ENCODE measurements around the gene CYP4X1.
"Not testable (repeated sequence)": the region's sequence is repeated elsewhere in the genome, so short reads cannot be mapped to it uniquely, and the experiment has no call there.

Gene CYP4X1

DNA sequence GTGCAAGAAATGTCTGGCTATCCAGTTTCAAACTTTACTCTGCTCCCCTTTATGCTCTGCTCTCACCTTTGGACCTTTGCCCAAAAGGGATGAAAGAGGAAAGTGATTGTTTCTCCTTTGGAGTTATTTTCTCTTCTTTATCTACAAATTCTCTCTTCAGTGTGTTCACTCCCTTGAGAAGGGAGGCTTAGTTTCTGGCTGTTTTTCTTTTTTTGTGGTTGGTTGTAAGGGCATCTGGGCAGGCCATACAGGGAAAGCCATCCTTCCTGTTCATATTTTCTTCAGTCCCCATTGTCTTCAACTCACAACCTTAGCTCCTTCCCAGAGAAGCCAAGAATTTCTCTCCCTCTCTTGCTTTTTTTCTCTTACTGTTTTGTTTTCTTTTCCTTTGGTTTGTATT is 46.0 kb downstream of the CYP4X1 start:
- H3K4me1 ChIP-seq (ENCODE audit: control insufficient read depth in 1 of 2, insufficient read depth in 2 of 2, low read length in 2 of 2); H3K27me3 ChIP-seq (ENCODE audit: control insufficient read depth in 1 of 2, insufficient read depth in 2 of 2, low read length in 2 of 2); H3K36me3 ChIP-seq (ENCODE audit: control insufficient read depth in 1 of 2, insufficient read depth in 2 of 2, low read length in 2 of 2); H3K4me3 ChIP-seq (ENCODE audit: low read depth in 1 of 2, low read length in 2 of 2); H3K9ac ChIP-seq (ENCODE audit: low read depth in 1 of 2, low read length in 2 of 2); H3K27ac ChIP-seq (ENCODE audit: low read depth, low read length); H3K9me3 ChIP-seq (ENCODE audit: control insufficient read depth in 1 of 2, low read length in 2 of 2): not testable (repeated sequence)

DNA sequence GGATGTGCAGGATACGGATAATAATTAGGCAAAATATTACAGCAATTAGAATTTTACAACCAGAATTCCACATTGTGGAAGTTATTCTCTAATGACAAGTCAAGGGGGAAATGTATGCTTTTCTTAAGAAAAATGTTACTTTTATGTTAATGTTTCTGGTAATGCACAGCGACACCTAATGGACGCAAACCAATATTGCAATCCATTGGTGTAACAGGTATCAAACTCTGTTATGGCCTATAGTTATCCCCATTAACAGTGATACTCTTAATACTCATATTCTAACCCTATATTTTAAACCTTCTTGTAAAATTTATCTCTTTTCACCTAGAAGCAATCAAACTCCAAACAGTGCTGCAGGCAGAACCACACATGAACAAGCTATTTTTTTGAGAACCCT is 65.9 kb downstream of the CYP4X1 start:
- H3K27me3 ChIP-seq (ENCODE audit: control insufficient read depth in 1 of 2, insufficient read depth in 2 of 2, low read length in 2 of 2); H3K27ac ChIP-seq (ENCODE audit: low read depth, low read length); H3K4me3 ChIP-seq (ENCODE audit: low read depth in 1 of 2, low read length in 2 of 2); H3K9me3 ChIP-seq (ENCODE audit: control insufficient read depth in 1 of 2, low read length in 2 of 2); H3K4me1 ChIP-seq (ENCODE audit: control insufficient read depth in 1 of 2, insufficient read depth in 2 of 2, low read length in 2 of 2); H3K36me3 ChIP-seq (ENCODE audit: control insufficient read depth in 1 of 2, insufficient read depth in 2 of 2, low read length in 2 of 2); H3K9ac ChIP-seq (ENCODE audit: low read depth in 1 of 2, low read length in 2 of 2): not testable (repeated sequence)

DNA sequence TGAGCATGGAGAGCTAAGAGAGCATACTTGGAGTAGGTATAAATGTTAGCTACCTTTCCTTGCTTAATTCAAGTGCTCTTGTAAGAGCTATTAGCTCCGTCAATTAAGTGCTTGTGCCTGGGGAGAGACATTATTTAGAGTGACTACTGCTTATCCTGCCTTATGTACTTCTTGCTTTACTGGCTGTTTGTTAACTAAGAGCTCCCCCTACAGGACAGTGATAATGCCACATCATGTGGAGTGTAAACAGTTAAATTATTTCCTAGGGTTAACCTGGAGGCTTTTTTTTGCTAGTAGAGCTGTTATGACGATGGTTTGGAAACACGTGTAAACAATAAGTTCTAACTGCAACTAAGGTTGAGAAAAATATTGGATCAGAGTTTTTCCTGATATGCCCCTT is 68.0 kb downstream of the CYP4X1 start:
- not testable (repeated sequence) for H3K9me3 ChIP-seq (ENCODE audit: control insufficient read depth in 1 of 2, low read length in 2 of 2); H3K27me3 ChIP-seq (ENCODE audit: control insufficient read depth in 1 of 2, insufficient read depth in 2 of 2, low read length in 2 of 2); H3K4me3 ChIP-seq (ENCODE audit: low read depth in 1 of 2, low read length in 2 of 2); H3K27ac ChIP-seq (ENCODE audit: low read depth, low read length); H3K4me1 ChIP-seq (ENCODE audit: control insufficient read depth in 1 of 2, insufficient read depth in 2 of 2, low read length in 2 of 2); H3K36me3 ChIP-seq (ENCODE audit: control insufficient read depth in 1 of 2, insufficient read depth in 2 of 2, low read length in 2 of 2); H3K9ac ChIP-seq (ENCODE audit: low read depth in 1 of 2, low read length in 2 of 2)

Data from duodenal mucosa (tissue), 2 donors.